NAMALWA (cell line): ENCODE measurements around the gene LINGO4.
A peak's percentile ranks its signal among the peaks of the same experiment; 100 is the strongest.
"Not testable (repeated sequence)": the region's sequence is repeated elsewhere in the genome, so short reads cannot be mapped to it uniquely, and the experiment has no call there.

Experiments
- DNase-seq: peaks from one replicate; pipeline ENCODE4 v3.0.0-alpha.2; 2015; ENCODE audit warnings: low spot score

LINGO4 gene

GRCh38 chr1:151782026-151782425, 23.2 kb downstream of the LINGO4 start:
- DNase-seq, result not testable (repeated sequence)

- DNase-seq, result not testable (repeated sequence)
Measured at GRCh38 chr1:151780736-151781135, 24.5 kb downstream of the LINGO4 start.

DNA sequence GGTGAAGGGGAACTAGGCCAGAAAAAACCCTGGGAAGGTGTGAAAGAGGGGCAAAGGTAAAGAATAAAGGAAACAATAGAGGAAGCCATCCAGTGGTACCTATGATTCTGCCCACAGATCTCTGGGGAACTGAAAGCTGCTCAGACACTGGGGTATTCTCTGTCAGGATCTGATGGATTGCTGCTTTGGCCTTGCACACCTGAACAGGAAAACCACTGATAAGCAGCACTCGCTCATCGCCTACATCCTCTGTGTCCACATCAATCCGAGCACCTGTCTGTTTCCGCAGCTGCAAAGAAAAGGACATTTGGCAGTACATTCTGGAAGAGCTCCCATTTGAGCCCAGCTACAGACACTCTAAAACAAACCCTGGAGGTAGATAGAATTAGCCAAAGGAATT, 25.4 kb downstream of the LINGO4 start:
- DNase-seq, result no peak

DNA sequence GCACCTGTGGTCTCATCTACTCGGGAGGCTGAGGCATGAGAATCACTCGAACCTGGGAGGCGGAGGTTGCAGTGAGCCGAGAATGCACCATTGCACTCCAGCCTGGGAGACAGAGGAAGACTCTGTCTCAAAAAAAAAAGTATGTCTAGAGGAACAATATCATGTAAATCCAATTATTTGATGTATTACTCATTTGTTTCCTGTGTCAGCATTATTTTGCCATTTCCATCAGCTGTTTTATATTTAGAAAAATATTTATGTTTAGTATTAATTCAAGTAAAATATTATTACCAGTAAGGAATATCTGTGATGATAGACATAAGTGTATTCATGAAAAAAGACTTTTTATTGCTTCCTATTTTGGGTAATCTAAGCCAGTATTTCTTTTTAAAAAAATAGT, 27.9 kb downstream of the LINGO4 start:
- no peak for DNase-seq

- no peak for DNase-seq
Measured at GRCh38 chr1:151776665-151777062, 28.6 kb downstream of the LINGO4 start.

GRCh38 chr1:151775894-151776664, 29.1 kb downstream of the LINGO4 start:
- no peak for DNase-seq

GRCh38 chr1:151774256-151774922, 30.8 kb downstream of the LINGO4 start:
- no peak for DNase-seq

- no peak for DNase-seq
Measured at GRCh38 chr1:151773702-151774101, 31.5 kb downstream of the LINGO4 start.

- DNase-seq, result not testable (repeated sequence)
Measured at GRCh38 chr1:151769270-151769669, 35.9 kb downstream of the LINGO4 start.

DNA sequence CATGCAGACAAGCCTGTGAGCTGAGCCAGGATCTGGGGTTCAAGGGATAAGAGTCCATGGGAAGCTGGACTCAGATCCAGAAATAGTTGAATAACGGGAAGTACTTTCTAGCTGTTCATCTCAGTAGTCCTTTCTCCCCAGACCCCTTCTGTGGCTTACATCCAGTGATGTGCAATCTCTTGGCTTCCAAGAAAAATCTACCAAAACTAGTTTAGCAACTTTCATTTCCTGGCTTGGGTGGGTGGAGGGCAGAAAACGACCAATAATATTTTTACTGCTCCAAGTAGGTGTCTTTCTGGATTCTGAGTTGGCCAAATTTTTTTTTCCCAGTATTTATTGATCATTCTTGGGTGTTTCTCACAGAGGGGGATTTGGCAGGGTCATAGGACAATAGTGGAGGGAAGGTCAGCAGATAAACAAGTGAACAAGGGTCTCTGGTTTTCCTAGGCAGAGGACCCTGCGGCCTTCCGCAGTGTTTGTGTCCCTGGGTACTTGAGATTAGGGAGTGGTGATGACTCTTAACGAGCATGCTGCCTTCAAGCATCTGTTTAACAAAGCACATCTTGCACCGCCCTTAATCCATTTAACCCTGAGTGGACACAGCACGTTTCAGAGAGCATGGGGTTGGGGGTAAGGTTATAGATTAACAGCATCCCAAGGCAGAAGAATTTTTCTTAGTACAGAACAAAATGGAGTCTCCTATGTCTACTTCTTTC, 36.7 kb downstream of the LINGO4 start:
- not testable (repeated sequence) for DNase-seq

DNA sequence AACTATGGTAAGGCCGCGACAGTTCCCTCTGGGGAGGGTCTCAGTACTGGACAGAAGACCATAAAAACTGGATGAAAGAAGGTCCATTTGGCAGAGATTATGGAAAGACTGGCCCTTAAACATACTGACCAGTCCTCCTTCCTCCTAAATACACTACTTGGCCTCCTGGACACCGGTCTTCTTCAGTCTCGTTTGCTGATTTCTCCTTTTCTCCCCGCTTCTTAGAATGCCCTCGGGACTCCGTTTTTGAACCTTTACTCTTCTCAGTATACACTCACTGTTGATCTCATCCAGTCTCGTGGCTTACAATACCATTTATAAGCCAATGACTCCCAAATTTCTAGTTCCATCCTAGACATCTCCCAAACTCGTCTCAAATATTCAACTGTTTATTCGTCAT, 41.2 kb downstream of the LINGO4 start:
- no peak for DNase-seq

DNA sequence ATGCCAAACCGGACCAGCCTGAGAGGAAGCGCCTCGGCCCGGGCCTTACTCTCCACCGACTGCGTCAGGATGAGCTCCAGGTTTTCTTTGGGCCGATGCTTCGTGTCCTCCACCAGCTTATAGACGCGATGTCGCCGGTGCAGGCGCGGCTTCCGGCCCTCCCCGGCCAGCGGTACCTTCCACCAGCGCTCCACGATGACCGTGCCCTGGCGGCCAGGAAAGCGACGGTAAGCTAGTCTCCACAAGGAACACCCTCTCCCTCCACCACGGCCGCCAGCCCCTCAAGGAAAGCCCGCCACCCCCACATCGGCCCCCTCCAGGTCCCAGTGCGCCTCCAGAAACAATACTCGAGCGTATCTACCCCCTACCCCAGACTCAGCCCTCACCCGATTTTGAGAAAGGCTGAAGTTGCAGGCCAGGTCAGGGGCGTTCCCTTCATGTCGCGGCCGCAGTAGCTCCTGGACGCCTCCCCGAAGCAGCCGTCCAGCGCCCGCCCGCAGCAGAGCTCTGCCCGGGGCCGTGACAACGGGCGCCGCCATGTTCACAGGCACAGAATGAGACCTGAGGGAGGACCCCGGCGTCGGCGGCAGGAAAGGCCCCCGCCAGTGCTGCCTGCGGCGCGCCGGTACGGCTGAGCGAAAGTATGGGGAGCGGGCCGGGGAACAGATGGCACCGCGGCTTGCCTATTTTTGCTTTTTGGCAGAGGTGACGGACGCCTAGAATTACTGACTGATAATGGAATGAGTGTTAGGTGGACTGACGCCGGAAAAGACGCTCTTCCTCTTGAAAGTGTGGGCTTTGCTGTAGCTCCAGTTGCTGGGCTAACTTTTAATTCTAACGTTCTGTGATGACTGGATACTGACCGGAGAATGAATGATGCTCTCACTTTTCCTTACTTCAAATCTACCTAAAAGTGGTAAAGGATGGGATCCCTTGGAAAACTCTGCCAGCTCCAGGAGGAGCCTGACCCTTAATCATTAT, 42.0 kb downstream of the LINGO4 start, which contains the start of gene MRPL9:
Gene MRPL9, minus strand, starts transcription at position 556 of the 981 bp plus-strand sequence. Its CDS starts 17 bp downstream, at position 539.
- peak; percentile 92 for DNase-seq

DNA sequence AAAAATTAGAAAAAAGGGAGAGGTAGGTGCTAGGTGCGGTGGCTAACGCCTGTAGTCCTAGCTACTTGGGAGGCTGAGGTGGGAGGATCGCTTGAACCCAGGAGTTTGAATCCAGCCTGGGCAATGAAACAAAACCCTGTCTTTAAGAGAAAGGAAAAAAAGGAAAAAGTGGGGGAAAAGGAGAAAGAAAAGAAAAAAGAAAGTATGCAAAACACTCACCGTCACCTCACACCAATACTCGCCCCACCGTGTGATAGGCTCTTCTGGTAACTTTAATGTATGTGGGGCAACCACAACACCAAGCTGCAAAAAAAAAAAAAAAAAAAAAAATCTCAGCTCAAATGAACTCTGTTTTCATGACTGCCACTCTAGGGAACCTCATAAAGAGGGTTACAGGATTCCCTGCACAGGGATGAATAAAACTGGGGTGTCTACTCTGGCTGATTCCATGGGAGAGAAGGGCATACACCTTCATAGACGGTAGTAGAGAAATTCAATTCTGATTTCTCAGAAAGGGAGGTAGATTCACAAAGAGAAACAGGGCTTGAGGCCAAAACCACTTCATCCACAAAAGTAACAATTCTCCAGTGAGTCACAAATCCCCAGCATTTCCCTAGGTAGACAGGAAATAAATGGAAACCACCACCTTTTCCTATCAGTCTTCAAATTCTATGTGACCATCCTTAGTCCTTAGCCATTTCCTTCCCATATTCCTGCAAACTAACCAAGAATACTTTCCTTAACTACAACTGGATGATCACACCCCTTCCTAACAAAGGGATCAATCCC, 44.4 kb downstream of the LINGO4 start:
- no peak for DNase-seq

GRCh38 chr1:151759241-151759640, 46.0 kb downstream of the LINGO4 start:
- DNase-seq, result no peak

GRCh38 chr1:151756291-151756690, 48.9 kb downstream of the LINGO4 start:
- no peak for DNase-seq
